OCI-LY1 (cell line): ENCODE data around the gene NRG2.

ENCODE experiments used
- H2AFZ ChIP-seq: fragments of 200-600 bp; sonication (generic), shearing (Covaris generic); 2 replicates; pipeline ENCODE4 v1.6.0; 2014; ENCODE audit warnings: antibody characterized with exemption, mild to moderate bottlenecking, low read length
- H3F3A ChIP-seq: fragments of 200-600 bp; sonication (generic), shearing (Covaris generic); 2 replicates; pipeline ENCODE4 v1.6.0; 2014; ENCODE audit warnings: mild to moderate bottlenecking, antibody characterized with exemption, low read length, moderate library complexity; ENCODE audit not compliant: insufficient read depth
- H3K27ac ChIP-seq: fragments of 200-600 bp; sonication (generic); 2 replicates; pipeline ENCODE4 v1.5.1; 2014; ENCODE audit warnings: low read length, mixed run types, mild to moderate bottlenecking, low read depth; ENCODE audit not compliant: poor library complexity, severe bottlenecking
- H3K27me3 ChIP-seq: fragments of 200-600 bp; sonication (generic); 2 replicates; pipeline ENCODE4 v1.6.0; 2014; ENCODE audit warnings: antibody characterized with exemption, mild to moderate bottlenecking, low read length, moderate library complexity; ENCODE audit not compliant: insufficient read depth
- H3K36me3 ChIP-seq: fragments of 200-600 bp; sonication (generic); 2 replicates; pipeline ENCODE4 v1.6.1; 2014; ENCODE audit warnings: mild to moderate bottlenecking, antibody characterized with exemption, low read length, moderate library complexity, mixed read lengths; ENCODE audit not compliant: insufficient read depth
- H3K4me1 ChIP-seq: fragments of 200-600 bp; sonication (generic); 2 replicates; pipeline ENCODE4 v1.5.1; 2014; ENCODE audit warnings: mild to moderate bottlenecking, low read length, moderate library complexity; ENCODE audit not compliant: insufficient read depth, severe bottlenecking
- H3K4me2 ChIP-seq: fragments of 200-600 bp; sonication (generic), shearing (Covaris generic); 2 replicates; pipeline ENCODE4 v1.6.1; 2014; ENCODE audit warnings: low read length
- H3K4me3 ChIP-seq: fragments of 200-600 bp; sonication (generic); 2 replicates; pipeline ENCODE4 v1.5.1; 2014; ENCODE audit warnings: low read length, low read depth, mild to moderate bottlenecking, mixed read lengths; ENCODE audit not compliant: poor library complexity, severe bottlenecking
- H3K79me2 ChIP-seq: fragments of 200-600 bp; shearing (Covaris generic); 2 replicates; pipeline ENCODE4 v1.6.1; 2016; ENCODE audit warnings: mixed run types, low read length, mixed read lengths; ENCODE audit not compliant: insufficient read depth
- H3K9ac ChIP-seq: fragments of 200-600 bp; sonication (generic), shearing (Covaris generic); 2 replicates; pipeline ENCODE4 v1.6.1; 2014; ENCODE audit warnings: mild to moderate bottlenecking, low read length, mixed read lengths
- H3K9me2 ChIP-seq: fragments of 200-600 bp; sonication (generic), shearing (Covaris generic); 2 replicates; pipeline ENCODE4 v1.6.1; 2014; ENCODE audit warnings: low read depth, mild to moderate bottlenecking, low read length, mixed read lengths
- H3K9me3 ChIP-seq: fragments of 200-600 bp; shearing (Covaris generic); 2 replicates; pipeline ENCODE4 v1.6.1; 2014; ENCODE audit warnings: low read length, mixed read lengths
- H4K20me1 ChIP-seq: fragments of 200-600 bp; sonication (generic), shearing (Covaris generic); 2 replicates; pipeline ENCODE4 v1.6.0; 2016; ENCODE audit warnings: mild to moderate bottlenecking, low read length; ENCODE audit not compliant: insufficient read depth
- CTCF ChIP-seq: fragments of 200-600 bp; sonication (generic), shearing (Covaris generic); IDR thresholded peaks from 2 replicates; pipeline ENCODE4 v1.5.1; 2017; ENCODE audit warnings: mild to moderate bottlenecking, antibody characterized with exemption, low read length, moderate library complexity, mixed read lengths
- EZH2 ChIP-seq: fragments of 200-600 bp; sonication (generic), shearing (Covaris generic); IDR thresholded peaks from 2 replicates; pipeline ENCODE4 v1.8.0; 2017; ENCODE audit warnings: borderline replicate concordance, mixed run types, mild to moderate bottlenecking, antibody characterized with exemption, low read length, moderate library complexity, mixed read lengths

The NRG2 gene

GRCh38 chr5:139823757-139824355 lies 219.2 kb downstream of the NRG2 start:
- H4K20me1 ChIP-seq = no peaks in the 10 kb centered on the region
- no peak overlapping the region for H3K9ac ChIP-seq
- H3K4me2 ChIP-seq = no peak overlapping the region
- TF ChIP-seq EZH2 (no peak), CTCF (no peak)
- H3K4me1 ChIP-seq = no peaks in the 10 kb centered on the region
- no peaks in the 10 kb centered on the region for H3K36me3 ChIP-seq
- peaks cover 9% of the 10 kb centered on the region; the same call in 1 of the 2 replicates for H3K27me3 ChIP-seq
- H3K79me2 ChIP-seq = no peaks in the 10 kb centered on the region
- H3K9me3 ChIP-seq = no peaks in the 10 kb centered on the region
- no peak overlapping the region for H3K4me3 ChIP-seq
- no peak overlapping the region for H2AFZ ChIP-seq
- no peaks in the 10 kb centered on the region for H3F3A ChIP-seq
- H3K9me2 ChIP-seq = no peaks in the 10 kb centered on the region
- H3K27ac ChIP-seq = no peak overlapping the region

- TF ChIP-seq EZH2 (no peak), CTCF (no peak)
- Histone ChIP-seq H3K4me1 (no peaks in the 10 kb centered on the region), H3K9me2 (no peaks in the 10 kb centered on the region)
Measured at GRCh38 chr5:139822553-139823425, 220.3 kb downstream of the NRG2 start.

GRCh38 chr5:139821806-139822552 lies 221.1 kb downstream of the NRG2 start:
- Histone ChIP-seq H2AFZ (no peak overlapping the region), H3K9me2 (no peaks in the 10 kb centered on the region), H3K4me3 (no peak overlapping the region), H3K9me3 (0 out of 2 replicates have a peak, but pooled peaks cover 3% of the 10 kb centered on the region), H3K27me3 (peaks cover 7% of the 10 kb centered on the region; the same call in 1 of the 2 replicates), H3F3A (no peaks in the 10 kb centered on the region), H4K20me1 (no peaks in the 10 kb centered on the region), H3K36me3 (no peaks in the 10 kb centered on the region; the same call in 1 of the 2 replicates), H3K79me2 (no peaks in the 10 kb centered on the region), H3K9ac (no peak overlapping the region), H3K4me1 (no peaks in the 10 kb centered on the region), H3K27ac (no peak overlapping the region), H3K4me2 (no peak overlapping the region)
- TF ChIP-seq CTCF (no peak), EZH2 (no peak)

More at GRCh38 chr5:139822553-139823425, 220.3 kb downstream of the NRG2 start:
- no peak overlapping the region for H3K27ac ChIP-seq
- no peak overlapping the region for H3K9ac ChIP-seq
- H4K20me1 ChIP-seq = no peaks in the 10 kb centered on the region
- H3F3A ChIP-seq = no peaks in the 10 kb centered on the region
- H2AFZ ChIP-seq = no peak overlapping the region
- H3K4me2 ChIP-seq = no peak overlapping the region
- H3K36me3 ChIP-seq = no peaks in the 10 kb centered on the region; the same call in 1 of the 2 replicates
- H3K4me3 ChIP-seq = no peak overlapping the region
- H3K9me3 ChIP-seq = 0 out of 2 replicates have a peak, but pooled peaks cover 3% of the 10 kb centered on the region
- no peaks in the 10 kb centered on the region for H3K79me2 ChIP-seq
- peaks cover 9% of the 10 kb centered on the region; the same call in 1 of the 2 replicates for H3K27me3 ChIP-seq
